Measurements from ENCODE around the gene TUBGCP2.
"Not testable (repeated sequence)": the region's sequence is repeated elsewhere in the genome, so short reads cannot be mapped to it uniquely, and the experiment has no call there.

Gene TUBGCP2

GRCh38 chr10:133242611-133243356 lies 65.9 kb downstream of the TUBGCP2 start:
- no peak for DNase-seq

- no peak for DNase-seq
Observed at GRCh38 chr10:133241501-133242205, 67.0 kb downstream of the TUBGCP2 start.

GRCh38 chr10:133239990-133240389 lies 68.7 kb downstream of the TUBGCP2 start:
- no peak for DNase-seq

GRCh38 chr10:133238466-133238804 lies 70.2 kb downstream of the TUBGCP2 start:
- no peak for DNase-seq

- DNase-seq, result no peak
Observed at GRCh38 chr10:133237588-133238465, 70.8 kb downstream of the TUBGCP2 start, which contains the start of gene VENTX. TSS of gene VENTX (plus strand) at chr10:133237855. CDS start at chr10:133237915, 60 bp downstream.

GRCh38 chr10:133237241-133237587 lies 71.5 kb downstream of the TUBGCP2 start:
- no peak for DNase-seq

- no peak for DNase-seq
Observed at GRCh38 chr10:133236401-133237240, 72.1 kb downstream of the TUBGCP2 start.

- DNase-seq, result no peak
Observed at GRCh38 chr10:133235932-133236331, 72.7 kb downstream of the TUBGCP2 start.

- no peak for DNase-seq
Observed at GRCh38 chr10:133235265-133235855, 73.3 kb downstream of the TUBGCP2 start.

- not testable (repeated sequence) for DNase-seq
Observed at GRCh38 chr10:133234796-133235195, 73.9 kb downstream of the TUBGCP2 start.

GRCh38 chr10:133231946-133232574 lies 76.6 kb downstream of the TUBGCP2 start:
- no peak for DNase-seq

GRCh38 chr10:133231244-133231945 lies 77.3 kb downstream of the TUBGCP2 start:
- DNase-seq, result no peak

GRCh38 chr10:133230387-133231195 lies 78.1 kb downstream of the TUBGCP2 start:
- DNase-seq, result no peak

GRCh38 chr10:133230044-133230361 lies 78.7 kb downstream of the TUBGCP2 start, which contains the start of gene UTF1:
TSS of gene UTF1 (plus strand) at chr10:133230217. CDS start at chr10:133230289, 72 bp downstream.
- no peak for DNase-seq

- DNase-seq, result no peak
Observed at GRCh38 chr10:133229265-133230043, 79.2 kb downstream of the TUBGCP2 start.

Data from NCI-H526 treated with DMSO at 0.1 percent for 48 hours (cell line).